DOHH2 (cell line): ENCODE results near the gene ATG10.

Experiments
- H3F3A ChIP-seq: fragments of 200-600 bp; sonication (generic), shearing (Covaris generic); 2 replicates; pipeline ENCODE4 v1.6.0; 2016; ENCODE audit warnings: antibody characterized with exemption, mild to moderate bottlenecking; ENCODE audit not compliant: control insufficient read depth, insufficient read depth
- H3K27ac ChIP-seq: fragments of 200-600 bp; sonication (generic); 2 replicates; pipeline ENCODE4 v1.5.1; 2014; ENCODE audit warnings: low read depth, mild to moderate bottlenecking, low read length, moderate library complexity
- H3K27me3 ChIP-seq: fragments of 200-600 bp; sonication (generic); 2 replicates; pipeline ENCODE4 v1.6.1; 2014; ENCODE audit warnings: mild to moderate bottlenecking, low read length, mixed read lengths; ENCODE audit not compliant: control insufficient read depth
- H3K36me3 ChIP-seq: fragments of 200-600 bp; sonication (generic); 2 replicates; pipeline ENCODE4 v1.6.1; 2014; ENCODE audit warnings: mild to moderate bottlenecking, low read length, moderate library complexity, mixed read lengths; ENCODE audit not compliant: control insufficient read depth
- H3K4me1 ChIP-seq: fragments of 200-600 bp; sonication (generic); 2 replicates; pipeline ENCODE4 v1.6.1; 2014; ENCODE audit warnings: mild to moderate bottlenecking, low read length, mixed read lengths; ENCODE audit not compliant: control insufficient read depth
- H3K4me2 ChIP-seq: fragments of 200-600 bp; sonication (generic); 2 replicates; pipeline ENCODE4 v1.6.0; 2014; ENCODE audit warnings: mild to moderate bottlenecking, low read length, moderate library complexity
- H3K4me3 ChIP-seq: fragments of 200-600 bp; sonication (generic); 2 replicates; pipeline ENCODE4 v1.5.1; 2014; ENCODE audit warnings: mild to moderate bottlenecking, low read length, mixed read lengths
- H3K79me2 ChIP-seq: fragments of 200-600 bp; sonication (generic); 2 replicates; pipeline ENCODE4 v1.6.1; 2014; ENCODE audit warnings: mild to moderate bottlenecking, low read length, mixed read lengths; ENCODE audit not compliant: control insufficient read depth
- H3K9me2 ChIP-seq: fragments of 200-600 bp; sonication (generic); replicated peaks from 2 replicates; pipeline ENCODE4 v1.6.1; 2014; ENCODE audit warnings: mild to moderate bottlenecking, low read length, mixed read lengths; ENCODE audit not compliant: control insufficient read depth
- H3K9me3 ChIP-seq: fragments of 200-600 bp; sonication (generic); 2 replicates; pipeline ENCODE4 v1.6.1; 2014; ENCODE audit warnings: antibody characterized with exemption, low read length, mixed read lengths; ENCODE audit not compliant: control insufficient read depth, insufficient read depth
- H4K20me1 ChIP-seq: fragments of 200-600 bp; sonication (generic); 2 replicates; pipeline ENCODE4 v1.6.0; 2014; ENCODE audit warnings: low read depth, mild to moderate bottlenecking, antibody characterized with exemption, low read length, moderate library complexity; ENCODE audit not compliant: control insufficient read depth, insufficient read depth
- EZH2phosphoT487 ChIP-seq: fragments of 200-600 bp; sonication (generic); IDR thresholded peaks from 2 replicates; pipeline ENCODE4 v1.6.1; 2017; ENCODE audit warnings: borderline replicate concordance, mild to moderate bottlenecking, antibody characterized with exemption, low read length, moderate library complexity, mixed read lengths
- TF ChIP-seq, protein P1 (sequence below): fragments of 200-600 bp; sonication (generic); IDR thresholded peaks from one replicate; pipeline ENCODE4 v1.5.1; 2014; ENCODE audit warnings: antibody characterized with exemption, mild to moderate bottlenecking, low read depth, low read length; ENCODE audit not compliant: poor library complexity, severe bottlenecking

The ATG10 gene

DNA sequence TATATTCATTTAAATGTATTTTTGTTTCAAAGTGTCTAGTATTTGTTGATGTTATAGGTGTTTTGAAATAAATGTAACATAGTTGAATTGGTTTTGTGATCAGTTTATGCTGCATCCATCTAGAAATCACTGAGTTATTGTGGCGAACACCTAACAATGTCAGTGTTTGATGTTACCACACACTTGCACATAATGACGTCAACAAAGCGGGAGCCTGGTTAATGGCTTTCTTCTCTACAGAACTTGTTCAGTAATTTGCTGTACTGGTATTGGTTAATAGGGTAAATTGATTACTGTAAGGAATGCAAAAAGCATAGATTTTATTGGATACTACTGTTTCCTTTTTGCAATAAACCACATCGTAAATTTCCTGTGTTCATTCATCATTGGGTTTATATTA lies 133.0 kb downstream of the ATG10 start:
- no peak overlapping the region for H3K27ac ChIP-seq
- H3K4me3 ChIP-seq: no peak overlapping the region
- H4K20me1 ChIP-seq: no peaks in the 10 kb centered on the region
- H3K27me3 ChIP-seq: no peaks in the 10 kb centered on the region
- H3F3A ChIP-seq: no peaks in the 10 kb centered on the region
- TF ChIP-seq, protein P1, sequence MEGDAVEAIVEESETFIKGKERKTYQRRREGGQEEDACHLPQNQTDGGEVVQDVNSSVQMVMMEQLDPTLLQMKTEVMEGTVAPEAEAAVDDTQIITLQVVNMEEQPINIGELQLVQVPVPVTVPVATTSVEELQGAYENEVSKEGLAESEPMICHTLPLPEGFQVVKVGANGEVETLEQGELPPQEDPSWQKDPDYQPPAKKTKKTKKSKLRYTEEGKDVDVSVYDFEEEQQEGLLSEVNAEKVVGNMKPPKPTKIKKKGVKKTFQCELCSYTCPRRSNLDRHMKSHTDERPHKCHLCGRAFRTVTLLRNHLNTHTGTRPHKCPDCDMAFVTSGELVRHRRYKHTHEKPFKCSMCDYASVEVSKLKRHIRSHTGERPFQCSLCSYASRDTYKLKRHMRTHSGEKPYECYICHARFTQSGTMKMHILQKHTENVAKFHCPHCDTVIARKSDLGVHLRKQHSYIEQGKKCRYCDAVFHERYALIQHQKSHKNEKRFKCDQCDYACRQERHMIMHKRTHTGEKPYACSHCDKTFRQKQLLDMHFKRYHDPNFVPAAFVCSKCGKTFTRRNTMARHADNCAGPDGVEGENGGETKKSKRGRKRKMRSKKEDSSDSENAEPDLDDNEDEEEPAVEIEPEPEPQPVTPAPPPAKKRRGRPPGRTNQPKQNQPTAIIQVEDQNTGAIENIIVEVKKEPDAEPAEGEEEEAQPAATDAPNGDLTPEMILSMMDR: no peak
- no peak for TF ChIP-seq EZH2phosphoT487
- H3K9me2 ChIP-seq: no peaks in the 10 kb centered on the region
- H3K4me2 ChIP-seq: no peak overlapping the region
- no peaks in the 10 kb centered on the region for H3K79me2 ChIP-seq
- H3K4me1 ChIP-seq: no peaks in the 10 kb centered on the region
- H3K36me3 ChIP-seq: no peaks in the 10 kb centered on the region
- no peaks in the 10 kb centered on the region for H3K9me3 ChIP-seq

DNA sequence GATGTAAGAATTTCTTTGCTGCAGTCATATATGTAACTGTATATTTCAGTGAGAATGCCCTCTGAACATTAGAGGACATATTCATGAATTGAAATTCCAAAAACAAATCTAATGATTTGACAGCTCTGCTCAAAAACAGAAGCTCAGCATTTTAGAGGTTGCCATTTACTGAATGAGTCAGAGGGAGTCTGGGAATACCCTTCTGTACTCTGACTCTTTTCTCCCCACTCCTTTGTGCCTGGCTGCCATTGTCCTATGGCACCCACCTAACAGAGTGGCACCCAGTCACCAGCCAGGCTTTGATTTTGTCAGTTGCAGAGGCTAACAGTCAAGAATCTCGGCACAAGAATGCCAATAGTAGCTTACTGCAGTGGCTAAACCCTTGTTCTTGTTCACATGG lies 133.6 kb downstream of the ATG10 start:
- H3K9me3 ChIP-seq: no peaks in the 10 kb centered on the region
- no peaks in the 10 kb centered on the region for H3K4me1 ChIP-seq
- no peak overlapping the region for H3K27ac ChIP-seq
- H3K9me2 ChIP-seq: no peaks in the 10 kb centered on the region
- no peaks in the 10 kb centered on the region for H4K20me1 ChIP-seq
- no peak overlapping the region for H3K4me2 ChIP-seq
- no peaks in the 10 kb centered on the region for H3K79me2 ChIP-seq
- TF ChIP-seq EZH2phosphoT487: no peak
- TF ChIP-seq, protein P1: no peak
- no peaks in the 10 kb centered on the region for H3K36me3 ChIP-seq
- no peak overlapping the region for H3K4me3 ChIP-seq
- H3K27me3 ChIP-seq: no peaks in the 10 kb centered on the region
- no peaks in the 10 kb centered on the region for H3F3A ChIP-seq

DNA sequence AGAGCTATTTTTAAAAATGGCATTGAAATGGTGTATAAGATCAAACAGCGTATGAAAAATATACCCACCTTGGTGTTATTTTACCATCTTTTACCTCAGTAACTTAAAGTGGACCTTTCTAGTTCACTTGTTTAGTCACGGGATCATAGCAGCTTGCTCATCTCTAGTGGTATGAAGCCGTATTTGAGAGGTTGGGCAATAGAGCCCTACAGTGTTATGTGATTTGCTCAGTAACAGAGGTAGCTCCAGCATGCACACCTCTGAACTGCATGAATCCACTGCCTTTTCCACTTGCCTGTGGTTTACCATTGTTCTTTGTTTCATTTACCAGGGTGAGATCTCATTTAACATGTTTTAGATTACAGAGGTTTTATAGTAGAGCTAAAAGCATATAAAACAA lies 134.4 kb downstream of the ATG10 start:
- no peak overlapping the region for H3K4me2 ChIP-seq
- no peaks in the 10 kb centered on the region for H4K20me1 ChIP-seq
- no peaks in the 10 kb centered on the region for H3K79me2 ChIP-seq
- H3K27ac ChIP-seq: no peak overlapping the region
- H3K9me2 ChIP-seq: no peaks in the 10 kb centered on the region
- H3K9me3 ChIP-seq: no peaks in the 10 kb centered on the region
- H3K27me3 ChIP-seq: no peaks in the 10 kb centered on the region
- H3K4me1 ChIP-seq: no peaks in the 10 kb centered on the region
- H3F3A ChIP-seq: no peaks in the 10 kb centered on the region
- no peak overlapping the region for H3K4me3 ChIP-seq
- no peaks in the 10 kb centered on the region for H3K36me3 ChIP-seq
- no peak for TF ChIP-seq EZH2phosphoT487
- TF ChIP-seq, protein P1: no peak

DNA sequence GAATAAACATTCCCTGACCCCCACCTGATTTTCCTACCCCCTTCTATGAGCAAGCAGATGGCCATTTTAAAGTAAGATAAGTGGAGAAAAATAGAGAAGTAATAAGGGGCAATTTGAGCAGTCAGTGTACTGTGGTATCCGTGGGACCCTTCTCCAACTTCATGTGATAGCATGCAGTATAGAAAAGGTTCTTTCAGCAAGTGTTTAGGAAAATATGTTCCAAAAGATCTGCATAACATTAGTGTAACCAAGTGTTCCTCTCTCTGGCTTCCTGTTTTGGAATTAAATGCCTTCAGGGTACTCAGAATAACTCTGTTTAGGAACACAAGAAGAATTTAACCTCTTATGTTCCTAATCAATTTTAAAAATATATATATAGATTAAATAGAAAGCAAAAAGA lies 134.9 kb downstream of the ATG10 start:
- no peaks in the 10 kb centered on the region for H3F3A ChIP-seq
- no peaks in the 10 kb centered on the region for H3K79me2 ChIP-seq
- no peaks in the 10 kb centered on the region for H4K20me1 ChIP-seq
- H3K27me3 ChIP-seq: no peaks in the 10 kb centered on the region
- no peaks in the 10 kb centered on the region for H3K9me3 ChIP-seq
- no peaks in the 10 kb centered on the region for H3K36me3 ChIP-seq
- H3K27ac ChIP-seq: no peak overlapping the region
- H3K9me2 ChIP-seq: no peaks in the 10 kb centered on the region
- TF ChIP-seq EZH2phosphoT487: no peak
- TF ChIP-seq, protein P1: no peak
- H3K4me2 ChIP-seq: no peak overlapping the region
- H3K4me3 ChIP-seq: no peak overlapping the region
- no peaks in the 10 kb centered on the region for H3K4me1 ChIP-seq
